ENCODE measurements around the gene RIN3.
A peak's percentile ranks its signal among the peaks of the same experiment; 100 is the strongest.

The RIN3 gene

GRCh38 chr14:92651758-92652406, 138.3 kb downstream of the RIN3 start:
- peak; percentile 37 for DNase-seq

- DNase-seq: no peak
Measured at GRCh38 chr14:92652413-92653151, 139.0 kb downstream of the RIN3 start.

- DNase-seq: peak; percentile 48
Measured at GRCh38 chr14:92653162-92653651, 139.6 kb downstream of the RIN3 start.

- no peak for DNase-seq
Measured at GRCh38 chr14:92654239-92654901, 140.8 kb downstream of the RIN3 start.

GRCh38 chr14:92655419-92656201, 142.0 kb downstream of the RIN3 start:
- no peak for DNase-seq

- no peak for DNase-seq
Measured at GRCh38 chr14:92656306-92657081, 142.9 kb downstream of the RIN3 start.

GRCh38 chr14:92657457-92658142, 144.0 kb downstream of the RIN3 start:
- peak; percentile 70 for DNase-seq

- DNase-seq: no peak
Measured at GRCh38 chr14:92658160-92658559, 144.6 kb downstream of the RIN3 start.

- DNase-seq: no peak
Measured at GRCh38 chr14:92658684-92659083, 145.1 kb downstream of the RIN3 start.

GRCh38 chr14:92659765-92660561, 146.4 kb downstream of the RIN3 start:
- DNase-seq: peak; percentile 99

GRCh38 chr14:92660571-92660970, 147.0 kb downstream of the RIN3 start:
- no peak for DNase-seq

- no peak for DNase-seq
Measured at GRCh38 chr14:92663049-92663448, 149.5 kb downstream of the RIN3 start.

- peak; percentile 91 for DNase-seq
Measured at GRCh38 chr14:92665661-92666110, 152.1 kb downstream of the RIN3 start.

- DNase-seq: no peak
Measured at GRCh38 chr14:92666251-92666650, 152.7 kb downstream of the RIN3 start.

GRCh38 chr14:92668276-92668973, 154.8 kb downstream of the RIN3 start:
- DNase-seq: peak; percentile 25

GRCh38 chr14:92670160-92670559, 156.6 kb downstream of the RIN3 start:
- DNase-seq: peak; percentile 61

- no peak for DNase-seq
Measured at GRCh38 chr14:92670643-92671366, 157.2 kb downstream of the RIN3 start.

- no peak for DNase-seq
Measured at GRCh38 chr14:92673601-92674150, 160.1 kb downstream of the RIN3 start.

GRCh38 chr14:92675421-92675820, 161.8 kb downstream of the RIN3 start:
- DNase-seq: peak; percentile 14
